ENCODE data around the gene RAB44. TPM values are rescaled to one million over a fixed set of nuclear protein-coding genes. Genes with fewer than 3 reads are reported as not detected.
A peak's percentile ranks its signal among the peaks of the same experiment; 100 is the strongest.

Gene RAB44
- polyA plus RNA-seq, 1 of the 3 experiments (the other 2 are of a cell fraction): 0.12 TPM

GRCh38 chr6:36731622-36732310 lies 34.1 kb downstream of the RAB44 start:
- Histone ChIP-seq H3K4me1 (ENCODE audit: control insufficient read depth in 1 of 2, insufficient read depth in 2 of 2, low read depth in 1 of 2, low read length in 1 of 2) (peaks cover 0 to 10% of the 10 kb centered on the region in 2 experiments; a peak in 1 of 4 replicates), H3K36me3 (replicated peaks in 1 of 2; ENCODE audit: control insufficient read depth in 1 of 2, insufficient read depth in 2 of 2, low read length in 1 of 2) (no peaks in the 10 kb centered on the region), H3K27ac (ENCODE audit: low read depth in 2 of 2, low read length in 1 of 2) (no peak overlapping the region), H2AFZ (ENCODE audit: low read depth) (no peak overlapping the region), H3K9ac (no peak overlapping the region), H4K20me1 (ENCODE audit: insufficient read depth) (no peaks in the 10 kb centered on the region), H3K4me2 (no peak overlapping the region), H3K79me2 (ENCODE audit: insufficient read depth) (no peaks in the 10 kb centered on the region), H3F3A (replicated peaks; ENCODE audit: insufficient read depth) (no peaks in the 10 kb centered on the region), H3K27me3 (ENCODE audit: insufficient read depth) (no peaks in the 10 kb centered on the region), H3K9me3 (no peaks in the 10 kb centered on the region), H3K9me2 (no peaks in the 10 kb centered on the region), H3K4me3 (ENCODE audit: low read depth in 2 of 2, low read length in 1 of 2) (no peak overlapping the region)
- ChIA-PET POLR2A (no interaction called here), CTCF (interaction anchor here (0.9 to 4.9 kb wide), 5 partner anchors 15 to 430 kb away, joined by 3 to 21 read pairs (median 4); no protein-coding TSS in a partner anchor)
- TF ChIP-seq ZBTB33 (IDR thresholded peaks at IDR 0.05; ENCODE audit: borderline replicate concordance, low read depth) (no peak), ELF1 (IDR thresholded peaks at IDR 0.05) (no peak), FOSL2 (IDR thresholded peaks at IDR 0.05; ENCODE audit: borderline replicate concordance, low read depth) (no peak), RAD21 (IDR thresholded peaks at IDR 0.05; ENCODE audit: low read length) (0 out of 2 replicates have a peak, but pooled peaks have one; percentile 4)
- no peak for DNase-seq
- WGBS (ENCODE audit: low lambda C conversion rate): 90% methylated on average over 6 of the region's 12 CpGs

DNA sequence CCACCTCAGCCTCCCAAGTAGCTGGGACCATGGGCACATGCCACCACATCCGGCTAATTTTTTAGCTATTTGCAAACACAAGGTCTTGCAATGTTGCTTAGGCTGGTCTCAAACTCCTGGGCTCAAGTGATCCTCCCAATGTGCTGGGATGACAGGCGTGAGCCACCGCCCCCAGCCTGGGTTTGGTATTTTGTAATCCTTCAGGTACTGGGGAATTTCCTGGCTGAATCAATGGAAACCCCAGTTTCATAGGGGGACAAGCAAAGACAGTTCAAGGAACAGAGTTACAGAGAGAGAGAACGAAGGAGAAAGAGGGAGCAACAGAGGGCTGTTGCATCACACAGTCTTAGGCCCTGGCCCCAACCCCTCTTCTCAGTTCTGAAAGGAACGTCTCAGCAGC lies 35.7 kb downstream of the RAB44 start:
- H3K27me3 ChIP-seq (ENCODE audit: insufficient read depth): no peaks in the 10 kb centered on the region
- no peak overlapping the region for H3K4me3 ChIP-seq (ENCODE audit: low read depth in 2 of 2, low read length in 1 of 2)
- no peaks in the 10 kb centered on the region for H3F3A ChIP-seq (replicated peaks; ENCODE audit: insufficient read depth)
- H3K9me2 ChIP-seq: no peaks in the 10 kb centered on the region
- ChIA-PET POLR2A (interaction anchor here (0.6 kb wide), 1 partner anchor 118 kb away, joined by 7 read pairs; no protein-coding TSS in a partner anchor), CTCF (interaction anchor here (1.0 to 4.9 kb wide), 3 partner anchors 9 to 53 kb away, joined by 4 to 21 read pairs (median 13); no protein-coding TSS in a partner anchor)
- H3K27ac ChIP-seq (ENCODE audit: low read depth in 2 of 2, low read length in 1 of 2): no peak overlapping the region
- no peak overlapping the region for H3K4me2 ChIP-seq
- 85% methylated on average over 5 of the region's 5 CpGs for WGBS (ENCODE audit: low lambda C conversion rate)
- no peaks in the 10 kb centered on the region for H3K36me3 ChIP-seq (replicated peaks in 1 of 2; ENCODE audit: control insufficient read depth in 1 of 2, insufficient read depth in 2 of 2, low read length in 1 of 2)
- DNase-seq: no peak
- no peaks in the 10 kb centered on the region for H3K9me3 ChIP-seq
- H3K9ac ChIP-seq: no peak overlapping the region
- no peaks in the 10 kb centered on the region for H4K20me1 ChIP-seq (ENCODE audit: insufficient read depth)
- H3K4me1 ChIP-seq (ENCODE audit: control insufficient read depth in 1 of 2, insufficient read depth in 2 of 2, low read depth in 1 of 2, low read length in 1 of 2): peaks cover 0 to 10% of the 10 kb centered on the region in 2 experiments; a peak in 1 of 4 replicates
- H3K79me2 ChIP-seq (ENCODE audit: insufficient read depth): no peaks in the 10 kb centered on the region
- no peak overlapping the region for H2AFZ ChIP-seq (ENCODE audit: low read depth)
- TF ChIP-seq GABPA (IDR thresholded peaks at IDR 0.05; ENCODE audit: low read depth) (no peak), SIN3A (IDR thresholded peaks at IDR 0.05; ENCODE audit: borderline replicate concordance, low read depth, low read length) (no peak), FOSL2 (IDR thresholded peaks at IDR 0.05; ENCODE audit: borderline replicate concordance, low read depth) (no peak), RAD21 (IDR thresholded peaks at IDR 0.05; ENCODE audit: low read length) (no peak), EZH2phosphoT487 (IDR thresholded peaks at IDR 0.05; ENCODE audit: borderline replicate concordance, low read depth) (no peak)

All from SK-N-SH (cell line).